MM.1S (cell line): Measurements from ENCODE around the gene SPDYE3.
"Not testable (repeated sequence)": the region's sequence is repeated elsewhere in the genome, so short reads cannot be mapped to it uniquely, and the experiment has no call there.

ENCODE experiments used
- EZH2 ChIP-seq: fragments of 300-600 bp; sonication (generic); optimal IDR thresholded peaks from 2 replicates; pipeline ENCODE3; 2017; ENCODE audit warnings: low read depth, mild to moderate bottlenecking, antibody characterized with exemption, low read length, mixed read lengths
- TF ChIP-seq, protein P1 (sequence below): fragments of 300-600 bp; sonication (generic); IDR thresholded peaks from 2 replicates; pipeline ENCODE4 v1.5.1; 2016; ENCODE audit warnings: antibody characterized with exemption, low read length, mixed read lengths

DNA sequence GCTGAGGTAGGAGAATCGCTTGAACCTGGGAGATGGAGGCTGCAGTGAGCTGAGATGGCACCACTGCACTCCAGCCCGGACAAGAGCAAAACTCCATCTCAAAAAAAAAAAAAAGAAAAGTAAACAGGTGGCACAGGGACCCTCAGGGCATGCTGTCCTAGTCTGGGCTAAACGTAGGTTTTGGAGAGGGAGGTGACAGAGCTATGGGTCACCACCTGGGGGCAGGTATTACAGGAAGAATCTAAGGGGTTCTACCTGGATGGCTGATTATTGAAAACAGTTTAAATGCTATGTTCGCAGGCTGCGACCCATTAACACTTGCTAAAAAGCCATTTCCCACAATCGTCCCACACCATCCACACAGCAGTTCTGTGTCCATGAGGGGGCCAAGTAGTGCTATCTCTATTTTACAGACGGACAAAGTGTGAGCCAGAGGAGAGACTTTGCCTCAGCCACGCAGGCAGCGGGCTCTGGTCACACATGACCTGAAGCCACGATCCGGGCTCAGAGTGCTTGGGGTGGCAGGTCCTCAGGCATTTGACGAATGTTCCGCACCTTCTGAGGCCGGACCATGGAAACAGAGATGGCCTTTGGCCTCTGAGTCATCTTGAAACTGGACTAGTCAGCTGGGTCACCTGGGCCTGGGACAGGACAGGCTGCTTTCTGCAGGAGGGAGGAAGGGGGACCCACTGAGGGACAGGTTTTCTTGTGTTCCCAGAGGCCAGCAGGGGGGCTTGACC, 38.0 kb upstream of the SPDYE3 start:
- TF ChIP-seq, protein P1, sequence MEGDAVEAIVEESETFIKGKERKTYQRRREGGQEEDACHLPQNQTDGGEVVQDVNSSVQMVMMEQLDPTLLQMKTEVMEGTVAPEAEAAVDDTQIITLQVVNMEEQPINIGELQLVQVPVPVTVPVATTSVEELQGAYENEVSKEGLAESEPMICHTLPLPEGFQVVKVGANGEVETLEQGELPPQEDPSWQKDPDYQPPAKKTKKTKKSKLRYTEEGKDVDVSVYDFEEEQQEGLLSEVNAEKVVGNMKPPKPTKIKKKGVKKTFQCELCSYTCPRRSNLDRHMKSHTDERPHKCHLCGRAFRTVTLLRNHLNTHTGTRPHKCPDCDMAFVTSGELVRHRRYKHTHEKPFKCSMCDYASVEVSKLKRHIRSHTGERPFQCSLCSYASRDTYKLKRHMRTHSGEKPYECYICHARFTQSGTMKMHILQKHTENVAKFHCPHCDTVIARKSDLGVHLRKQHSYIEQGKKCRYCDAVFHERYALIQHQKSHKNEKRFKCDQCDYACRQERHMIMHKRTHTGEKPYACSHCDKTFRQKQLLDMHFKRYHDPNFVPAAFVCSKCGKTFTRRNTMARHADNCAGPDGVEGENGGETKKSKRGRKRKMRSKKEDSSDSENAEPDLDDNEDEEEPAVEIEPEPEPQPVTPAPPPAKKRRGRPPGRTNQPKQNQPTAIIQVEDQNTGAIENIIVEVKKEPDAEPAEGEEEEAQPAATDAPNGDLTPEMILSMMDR: not testable (repeated sequence)
- not testable (repeated sequence) for TF ChIP-seq EZH2
